G401 (cell line): ENCODE results near the gene ANK2. TPM values are rescaled to one million over a fixed set of nuclear protein-coding genes. Genes with fewer than 3 reads are reported as not detected.

Experiments used
- DNase-seq: peaks from one replicate; pipeline ENCODE4 v3.0.0-alpha.2; 2015; ENCODE audit warnings: low spot score
- in situ Hi-C: cut with HindIII; loops from 2 replicates; pipeline ENCODE4 v1.10.0; 2016; ENCODE audit warnings: low sequenced_read_pairs, mixed read lengths
- total RNA-seq: library from RNA; depleted of rRNA; stranded (reverse); fragments of >200 nt; shearing (Covaris generic); gene quantifications from 2 replicates; pipeline ENCODE4 v1.2.3, GENCODE V29; 2014

ANK2 gene
- total RNA-seq, 1 experiment from 2014 or later = 7.2 TPM

GRCh38 chr4:113080624-113081023 lies 31.2 kb downstream of the ANK2 start:
- in situ Hi-C loops = no loop called here
- no peak for DNase-seq

DNA sequence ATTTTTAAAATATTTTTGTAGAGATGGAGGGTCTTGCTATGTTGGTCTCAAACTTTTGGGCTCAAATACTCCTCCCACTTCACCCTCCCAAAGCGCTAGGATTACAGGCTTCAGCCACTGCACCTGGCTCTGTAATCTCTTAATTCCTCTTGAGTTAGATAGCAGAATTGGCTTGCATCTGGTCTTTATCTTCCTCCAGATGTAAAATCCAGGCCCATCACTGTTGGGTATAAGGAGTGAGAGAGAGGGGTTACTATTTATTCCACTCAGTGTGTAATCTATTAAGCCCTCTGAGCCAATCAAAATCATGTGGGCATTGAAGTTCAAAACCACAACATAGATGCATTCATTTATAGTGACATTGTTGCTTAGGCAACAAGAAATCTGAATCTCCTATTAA lies 33.9 kb downstream of the ANK2 start:
- in situ Hi-C loops = no loop called here
- DNase-seq = no peak

GRCh38 chr4:113086172-113086695 lies 36.8 kb downstream of the ANK2 start:
- in situ Hi-C loops = no loop called here
- DNase-seq = no peak

DNA sequence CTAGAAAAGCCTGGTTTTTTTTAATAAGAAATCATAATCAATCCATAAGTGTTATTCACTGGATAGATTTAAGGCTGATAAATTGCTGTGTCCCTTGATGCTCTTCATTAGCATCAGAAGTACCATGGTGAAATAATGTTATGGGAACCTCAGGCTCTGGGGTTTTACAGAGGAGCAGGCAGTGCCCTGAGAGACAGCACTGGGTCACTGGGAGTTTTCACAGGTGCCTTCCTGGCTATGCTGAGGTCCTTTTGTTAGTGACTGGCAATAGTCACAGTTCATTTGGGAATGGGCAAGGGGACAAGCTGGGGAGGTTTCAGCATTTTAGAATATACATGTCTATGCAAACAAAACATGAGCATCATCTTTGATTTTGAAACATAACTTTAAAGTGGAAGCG lies 38.6 kb downstream of the ANK2 start:
- peak; percentile 39 for DNase-seq
- in situ Hi-C loops = no loop called here

DNA sequence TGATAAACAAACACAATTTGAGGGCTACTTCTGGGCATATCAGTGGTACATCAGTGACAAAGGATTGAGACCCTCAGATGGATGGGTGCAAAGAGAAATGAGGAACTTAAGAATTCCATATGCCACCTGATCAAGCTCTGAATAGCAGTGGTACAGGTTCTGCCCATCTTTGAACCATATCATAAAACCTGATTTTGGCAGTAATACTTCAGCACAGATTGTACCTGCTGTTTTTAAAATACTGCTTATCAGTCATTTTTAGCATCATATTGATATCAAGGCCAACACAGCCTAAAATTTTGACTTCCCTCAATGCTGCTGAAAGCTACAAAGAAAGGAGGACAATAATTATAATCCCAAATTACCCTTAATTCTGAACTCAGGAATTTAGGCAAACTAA lies 41.5 kb downstream of the ANK2 start:
- in situ Hi-C loops = no loop called here
- DNase-seq = peak; percentile 69

- in situ Hi-C loops = no loop called here
- peak; percentile 53 for DNase-seq
Observed at GRCh38 chr4:113094331-113094730, 44.9 kb downstream of the ANK2 start.

DNA sequence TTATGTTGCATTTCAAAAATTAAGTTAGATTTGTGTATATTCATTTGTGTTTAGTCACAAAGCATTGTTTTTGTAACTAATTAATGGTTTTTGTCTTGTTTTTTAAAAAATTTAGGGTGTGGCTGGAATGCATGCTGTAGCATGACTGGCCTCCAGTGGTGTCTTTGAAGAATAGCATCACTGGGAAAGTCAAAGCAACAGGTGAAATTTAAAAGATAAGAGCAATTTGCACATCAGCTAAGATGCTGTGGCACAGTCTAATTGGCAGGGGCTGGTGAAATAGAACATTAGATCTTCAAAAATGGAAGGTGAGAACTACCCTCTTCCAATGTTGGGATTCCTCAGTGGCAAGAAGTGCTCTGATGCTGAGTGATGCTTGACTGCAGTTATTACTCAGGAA lies 45.3 kb downstream of the ANK2 start:
- in situ Hi-C loops = no loop called here
- peak; percentile 70 for DNase-seq

DNA sequence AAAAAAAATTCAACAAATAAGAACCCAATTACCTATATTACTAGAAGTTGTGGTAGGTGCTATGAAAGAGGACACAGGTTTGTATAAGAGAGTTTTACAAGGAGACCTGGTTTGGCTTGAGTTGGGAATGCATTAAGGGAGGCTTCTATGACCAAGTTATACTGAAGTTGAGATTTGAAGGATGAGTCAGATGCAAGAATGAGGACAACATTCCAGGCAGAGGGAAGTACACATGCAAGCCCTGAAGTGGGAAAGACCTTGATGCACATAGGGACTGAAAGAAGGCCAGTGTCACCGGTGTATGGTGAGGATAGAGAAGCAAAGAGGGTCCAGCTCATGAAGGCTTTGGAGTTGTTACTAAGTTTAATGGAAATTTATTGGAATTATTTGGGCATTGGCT lies 52.2 kb downstream of the ANK2 start:
- DNase-seq = no peak
- in situ Hi-C loops = no loop called here

DNA sequence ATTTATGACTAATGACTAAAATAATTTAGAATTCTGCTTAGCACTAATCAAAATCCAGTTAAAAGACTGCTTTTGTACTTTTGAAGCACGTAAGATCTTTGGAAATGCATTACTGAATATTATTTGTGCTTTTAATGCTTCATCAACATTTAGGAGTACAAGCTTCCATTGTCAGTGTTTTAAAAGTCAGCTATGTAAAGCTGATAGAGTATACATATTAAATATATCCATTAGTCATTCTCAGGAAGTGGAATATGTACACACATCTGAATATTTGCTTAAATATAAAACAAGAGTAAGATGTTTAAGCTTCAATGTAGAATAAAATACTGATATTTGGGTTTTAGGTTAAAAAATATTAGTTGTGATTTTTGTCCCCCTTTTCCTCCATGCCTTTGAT lies 54.1 kb downstream of the ANK2 start:
- no peak for DNase-seq
- in situ Hi-C loops = no loop called here

DNA sequence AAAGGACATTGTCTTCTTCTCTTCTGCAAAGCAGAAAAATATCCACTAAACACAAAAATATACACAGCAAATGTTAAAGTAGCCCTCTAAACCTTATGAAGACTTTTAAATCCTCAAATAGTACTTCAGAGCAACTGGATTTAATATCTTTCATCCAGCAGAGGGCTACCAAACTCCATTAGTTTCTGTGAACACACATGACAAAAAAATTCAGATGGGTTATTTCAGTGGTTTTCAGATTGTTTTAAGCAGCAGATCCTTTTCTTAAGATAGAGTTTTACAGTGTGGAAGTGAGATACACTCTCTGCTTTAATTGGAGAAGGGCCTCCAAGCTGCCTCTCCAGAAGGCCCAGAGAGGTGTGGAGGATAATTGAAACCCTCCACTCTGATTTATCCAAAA lies 56.7 kb downstream of the ANK2 start:
- DNase-seq = peak; percentile 74
- in situ Hi-C loops = no loop called here

DNA sequence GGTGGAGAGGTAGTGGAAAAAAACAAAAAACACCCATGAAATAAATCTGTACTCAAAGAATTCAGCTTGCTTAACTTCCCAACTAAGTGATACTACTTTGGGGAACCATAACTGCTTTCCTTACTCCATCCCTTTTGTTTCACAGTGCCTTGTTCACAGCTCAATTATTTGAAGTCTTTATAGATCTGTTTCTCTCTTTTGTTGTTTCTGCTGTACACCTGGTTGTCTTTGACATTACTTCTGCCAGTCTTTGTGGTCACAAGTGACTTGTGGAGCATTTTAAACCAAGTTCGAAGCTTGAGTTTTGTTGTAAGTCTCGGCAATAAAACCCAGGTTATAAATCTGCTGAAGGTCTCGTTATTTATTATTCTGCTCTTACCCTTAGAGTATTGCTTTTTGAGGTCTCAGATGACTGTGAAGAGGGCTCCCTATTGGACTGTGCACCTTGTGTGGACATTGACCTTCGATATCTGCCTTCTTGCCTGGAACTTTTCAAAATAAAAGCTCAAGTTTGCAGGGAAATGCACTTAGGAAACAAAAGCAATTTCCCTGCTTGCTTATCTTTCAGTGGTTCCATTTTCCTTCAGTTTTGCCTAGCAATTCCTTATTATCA lies 59.8 kb downstream of the ANK2 start:
- in situ Hi-C loops = no loop called here
- DNase-seq = no peak

GRCh38 chr4:113112338-113112978 lies 63.0 kb downstream of the ANK2 start:
- in situ Hi-C loops = no loop called here
- DNase-seq = no peak

GRCh38 chr4:113113151-113113550 lies 63.7 kb downstream of the ANK2 start:
- DNase-seq = no peak
- in situ Hi-C loops = no loop called here

DNA sequence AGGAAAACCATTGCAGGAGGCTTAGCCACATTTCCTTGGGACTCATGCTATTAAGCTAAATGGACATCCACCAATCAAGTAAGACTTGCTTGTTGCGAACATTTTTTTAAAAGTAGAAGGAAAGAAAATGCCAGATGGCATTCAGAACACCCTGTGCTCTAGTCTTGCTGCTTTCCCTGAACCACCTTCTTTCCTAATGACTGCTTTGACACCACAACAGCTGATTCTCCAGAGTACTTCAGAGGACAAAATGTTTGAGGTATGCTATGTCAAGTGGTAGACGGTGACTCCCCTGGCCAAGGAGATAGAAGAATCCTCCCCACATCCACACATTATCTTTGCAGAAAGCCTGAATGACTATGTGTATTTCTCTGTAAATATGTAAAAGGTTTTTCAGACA lies 65.4 kb downstream of the ANK2 start:
- in situ Hi-C loops = no loop called here
- DNase-seq = peak; percentile 68

GRCh38 chr4:113116414-113117357 lies 67.2 kb downstream of the ANK2 start:
- DNase-seq = peak; percentile 94
- in situ Hi-C loops = no loop called here

DNA sequence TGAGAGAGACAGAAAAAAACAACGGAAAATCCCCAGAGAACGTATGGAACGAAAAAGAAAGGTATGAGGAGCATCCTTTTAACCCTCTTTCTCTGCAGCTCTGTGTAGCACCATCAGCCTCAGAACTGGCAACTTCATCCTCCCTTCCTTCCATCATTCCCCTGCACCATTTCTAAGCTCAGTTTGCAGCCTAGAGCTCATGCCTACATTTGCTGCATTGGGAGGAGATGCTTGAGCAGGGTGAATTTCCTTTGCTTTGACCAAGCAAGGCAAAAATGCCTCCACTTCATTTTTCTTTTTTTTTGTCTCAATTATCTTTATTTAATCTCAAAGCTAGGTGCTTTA lies 67.9 kb downstream of the ANK2 start:
- peak; percentile 77 for DNase-seq
- in situ Hi-C loops = no loop called here

DNA sequence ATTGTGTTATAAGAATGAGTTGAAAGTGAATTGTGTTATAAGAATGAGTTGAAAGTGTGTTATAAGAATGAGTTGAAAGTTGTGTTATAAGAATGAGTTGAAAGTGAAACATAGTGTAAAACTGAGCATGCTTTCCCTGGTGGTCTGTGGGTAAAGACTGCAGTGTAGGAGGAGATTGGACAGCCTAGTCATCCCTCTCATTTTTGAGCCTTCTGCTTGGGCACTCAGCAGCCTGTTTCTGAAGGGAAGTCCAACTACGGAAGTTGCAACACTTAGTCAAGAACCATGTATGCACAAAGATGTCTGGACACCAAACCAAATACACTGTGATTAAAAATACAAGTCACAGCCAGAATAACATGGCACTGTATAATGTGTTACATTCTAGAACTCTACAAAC lies 72.6 kb downstream of the ANK2 start:
- DNase-seq = no peak
- in situ Hi-C loops = no loop called here

DNA sequence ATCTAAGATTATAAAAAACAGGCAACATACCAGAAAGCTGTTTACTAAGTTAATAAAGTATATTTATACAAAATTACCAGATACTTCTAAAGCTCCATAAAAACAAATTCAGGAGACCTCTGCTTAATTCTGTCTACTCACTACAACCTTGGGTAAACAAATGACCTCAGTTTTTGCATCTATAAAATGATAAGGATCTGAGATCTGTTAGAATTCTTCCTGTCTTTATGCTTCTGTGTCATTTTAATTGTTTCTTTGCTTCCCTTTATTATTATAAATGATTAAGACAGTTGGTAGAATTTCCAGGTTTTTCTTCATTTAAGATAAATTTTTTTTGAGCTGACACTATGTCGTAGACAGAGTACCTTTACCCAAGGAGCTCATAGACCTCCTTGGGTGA lies 76.0 kb downstream of the ANK2 start:
- in situ Hi-C loops = no loop called here

GRCh38 chr4:113131136-113131535 lies 81.7 kb downstream of the ANK2 start:
- no peak for DNase-seq
- in situ Hi-C loops = no loop called here

More for the DNA sequence above, 76.0 kb downstream of the ANK2 start:
- no peak for DNase-seq

- in situ Hi-C loops = no loop called here
- no peak for DNase-seq
Observed at GRCh38 chr4:113131621-113132020, 82.2 kb downstream of the ANK2 start.
